ENCODE results near the gene SAMHD1. TPM values are rescaled to one million over a fixed set of nuclear protein-coding genes. Genes with fewer than 3 reads are reported as not detected.

The SAMHD1 gene
- total RNA-seq, 3 donors from 2014 or later (not counting 1 experiment from before 2014, with no cell fraction given): 237 to 279 (median 270) TPM

GRCh38 chr20:36866164-36866563 is 85.3 kb downstream of the SAMHD1 start:
- intact Hi-C loops (cut with micrococcal nuclease): no loop called here
- no peak overlapping the region for H3K4me3 ChIP-seq (ENCODE audit: low read length)
- peaks cover 2% of the 10 kb centered on the region for H3K27me3 ChIP-seq (ENCODE audit: control insufficient read depth, insufficient read depth, low read length)
- no peaks in the 10 kb centered on the region for H3K36me3 ChIP-seq (ENCODE audit: control insufficient read depth, insufficient read depth, low read length)
- no peak for DNase-seq
- WGBS (ENCODE audit: insufficient coverage): 84% methylated on average over 7 of the region's 7 CpGs
- no peaks in the 10 kb centered on the region for H3K9me3 ChIP-seq (ENCODE audit: control insufficient read depth, insufficient read depth, low read length)
- Mint-ChIP-seq H3K4me1 (peaks cover 0 to 10% of the 10 kb centered on the region in 2 donors), H3K4me3 (peak overlapping the region; percentile 53), H3K27me3 (ENCODE audit: low read depth in 2 of 2) (peaks cover 0 to 6% of the 10 kb centered on the region in 2 donors), H3K27ac (no peak overlapping the region), H3K36me3 (no peaks in the 10 kb centered on the region), H3K9me3 (no peaks in the 10 kb centered on the region)
- H3K27ac ChIP-seq (ENCODE audit: low read length): no peak overlapping the region
- no peak for ATAC-seq
- peaks cover 29% of the 10 kb centered on the region for H3K4me1 ChIP-seq (ENCODE audit: control insufficient read depth, insufficient read depth, low read length)
- TF ChIP-seq, protein P1, sequence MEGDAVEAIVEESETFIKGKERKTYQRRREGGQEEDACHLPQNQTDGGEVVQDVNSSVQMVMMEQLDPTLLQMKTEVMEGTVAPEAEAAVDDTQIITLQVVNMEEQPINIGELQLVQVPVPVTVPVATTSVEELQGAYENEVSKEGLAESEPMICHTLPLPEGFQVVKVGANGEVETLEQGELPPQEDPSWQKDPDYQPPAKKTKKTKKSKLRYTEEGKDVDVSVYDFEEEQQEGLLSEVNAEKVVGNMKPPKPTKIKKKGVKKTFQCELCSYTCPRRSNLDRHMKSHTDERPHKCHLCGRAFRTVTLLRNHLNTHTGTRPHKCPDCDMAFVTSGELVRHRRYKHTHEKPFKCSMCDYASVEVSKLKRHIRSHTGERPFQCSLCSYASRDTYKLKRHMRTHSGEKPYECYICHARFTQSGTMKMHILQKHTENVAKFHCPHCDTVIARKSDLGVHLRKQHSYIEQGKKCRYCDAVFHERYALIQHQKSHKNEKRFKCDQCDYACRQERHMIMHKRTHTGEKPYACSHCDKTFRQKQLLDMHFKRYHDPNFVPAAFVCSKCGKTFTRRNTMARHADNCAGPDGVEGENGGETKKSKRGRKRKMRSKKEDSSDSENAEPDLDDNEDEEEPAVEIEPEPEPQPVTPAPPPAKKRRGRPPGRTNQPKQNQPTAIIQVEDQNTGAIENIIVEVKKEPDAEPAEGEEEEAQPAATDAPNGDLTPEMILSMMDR (IDR thresholded peaks at IDR 0.05): no peak

- peaks cover 0 to 10% of the 10 kb centered on the region in 2 donors for H3K4me1 Mint-ChIP-seq
- H3K9me3 Mint-ChIP-seq: no peaks in the 10 kb centered on the region
- H3K36me3 Mint-ChIP-seq: no peaks in the 10 kb centered on the region
- H3K27me3 ChIP-seq (ENCODE audit: control insufficient read depth, insufficient read depth, low read length): peaks cover 2% of the 10 kb centered on the region
- intact Hi-C loops (cut with micrococcal nuclease): no loop called here
- H3K27ac ChIP-seq (ENCODE audit: low read length): no peak overlapping the region
- no peak overlapping the region for H3K4me3 ChIP-seq (ENCODE audit: low read length)
- peaks cover 0 to 6% of the 10 kb centered on the region in 2 donors for H3K27me3 Mint-ChIP-seq (ENCODE audit: low read depth in 2 of 2)
- no peak overlapping the region for H3K27ac Mint-ChIP-seq
- TF ChIP-seq, protein P1 (IDR thresholded peaks at IDR 0.05): no peak
- no peaks in the 10 kb centered on the region for H3K36me3 ChIP-seq (ENCODE audit: control insufficient read depth, insufficient read depth, low read length)
- H3K4me3 Mint-ChIP-seq: peak overlapping the region; percentile 28
- H3K4me1 ChIP-seq (ENCODE audit: control insufficient read depth, insufficient read depth, low read length): peaks cover 33% of the 10 kb centered on the region
- ATAC-seq (no peak), DNase-seq (no peak)
- no peaks in the 10 kb centered on the region for H3K9me3 ChIP-seq (ENCODE audit: control insufficient read depth, insufficient read depth, low read length)
These were observed 85.7 kb downstream of the SAMHD1 start for GRCh38 chr20:36865861-36866149.

GRCh38 chr20:36865076-36865860 is 86.2 kb downstream of the SAMHD1 start:
- Histone ChIP-seq H3K36me3 (ENCODE audit: control insufficient read depth, insufficient read depth, low read length) (no peaks in the 10 kb centered on the region), H3K4me1 (ENCODE audit: control insufficient read depth, insufficient read depth, low read length) (peaks cover 34% of the 10 kb centered on the region), H3K4me3 (ENCODE audit: low read length) (no peak overlapping the region), H3K27me3 (ENCODE audit: control insufficient read depth, insufficient read depth, low read length) (peaks cover 2% of the 10 kb centered on the region), H3K27ac (ENCODE audit: low read length) (no peak overlapping the region), H3K9me3 (ENCODE audit: control insufficient read depth, insufficient read depth, low read length) (no peaks in the 10 kb centered on the region)
- peak overlapping the region in 1 of 2 donors; percentile 15 for H3K27ac Mint-ChIP-seq
- peak overlapping the region; percentile 66 for H3K4me3 Mint-ChIP-seq
- DNase-seq (no peak), ATAC-seq (no peak)
- no peaks in the 10 kb centered on the region for H3K36me3 Mint-ChIP-seq
- intact Hi-C loops (cut with micrococcal nuclease): no loop called here
- no peaks in the 10 kb centered on the region for H3K9me3 Mint-ChIP-seq
- H3K27me3 Mint-ChIP-seq (ENCODE audit: low read depth in 2 of 2): peaks cover 0 to 6% of the 10 kb centered on the region in 2 donors
- TF ChIP-seq, protein P1 (IDR thresholded peaks at IDR 0.05): no peak
- H3K4me1 Mint-ChIP-seq: peaks cover 0 to 13% of the 10 kb centered on the region in 2 donors
- 96% methylated on average over 9 of the region's 9 CpGs for WGBS (ENCODE audit: insufficient coverage)

Measured in natural killer cell (primary cell).